Lower lobe of right lung (tissue), 2 donors: ENCODE results near the gene SPRY2. TPM values are rescaled to one million over a fixed set of nuclear protein-coding genes. Genes with fewer than 3 reads are reported as not detected.

Experiments used
- ATAC-seq, 2 donors: fragments of 200-7000 bp; cut with Tn5 transposase; one replicate each; pipeline ENCODE4 v1.9.1; 2020 to 2022; ENCODE audit warnings: mild to moderate bottlenecking in 2 of 2, moderate library complexity in 2 of 2
- DNase-seq: peaks from one replicate; pipeline ENCODE4 v3.0.0-alpha.2; 2020
- H3K27ac ChIP-seq: fragments of 200-600 bp; one replicate; pipeline ENCODE4 v1.8.0; 2022
- H3K27me3 ChIP-seq: fragments of 200-600 bp; one replicate; pipeline ENCODE4 v1.8.0; 2022; ENCODE audit warnings: low read depth
- H3K36me3 ChIP-seq: fragments of 200-600 bp; one replicate; pipeline ENCODE4 v1.8.0; 2022; ENCODE audit warnings: mild to moderate bottlenecking
- H3K4me1 ChIP-seq: fragments of 200-600 bp; one replicate; pipeline ENCODE4 v1.8.0; 2022
- H3K4me3 ChIP-seq: fragments of 200-600 bp; one replicate; pipeline ENCODE4 v1.8.0; 2022; ENCODE audit warnings: mild to moderate bottlenecking
- H3K9me3 ChIP-seq: fragments of 200-600 bp; one replicate; pipeline ENCODE4 v1.8.0; 2022
- intact Hi-C: fragments of 100-400 bp; cut with DNase I; formaldehyde crosslinking; loops from one replicate; pipeline ENCODE4 v1.11.0; 2022
- total RNA-seq: library from RNA; stranded (reverse); fragmentation: NEBNext Ultra II Directional; extraction: Animal tissue kit (Norgen Biotek cat#: 25700); gene quantifications from one replicate; pipeline ENCODE4 v1.2.1, GENCODE V29; 2021
- TF ChIP-seq, protein P1 (sequence below): fragments of 200-600 bp; IDR thresholded peaks from one replicate; pipeline ENCODE4 v1.8.0; 2022; ENCODE audit warnings: antibody characterized with exemption, mild to moderate bottlenecking
- donor health status: DM: no; HTN: yes; CAD: no; lungs with severe emphysema.

SPRY2 gene
- total RNA-seq, 1 donor from 2014 or later = 44.6 TPM

DNA sequence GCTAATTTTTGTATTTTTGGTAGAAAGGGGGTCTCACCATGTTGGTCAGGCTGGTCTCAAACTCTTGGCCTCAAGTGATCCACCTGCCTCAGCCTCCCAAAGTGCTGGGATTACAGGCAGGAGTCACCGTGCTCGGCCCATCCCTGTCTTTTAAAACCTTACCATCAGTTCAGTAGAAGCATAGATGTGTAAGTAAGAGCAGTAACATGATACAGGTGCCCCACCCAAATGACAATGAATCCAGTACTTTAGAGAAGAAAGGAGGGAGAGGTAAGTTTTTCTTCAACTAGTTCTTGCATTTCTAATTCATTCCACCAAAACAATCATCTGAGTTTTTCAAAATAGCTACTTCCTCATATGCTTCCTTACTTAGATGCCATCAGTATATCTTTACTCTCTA, 21.9 kb downstream of the SPRY2 start:
- H3K36me3 ChIP-seq = no peaks in the 10 kb centered on the region
- H3K4me1 ChIP-seq = no peaks in the 10 kb centered on the region
- ATAC-seq = no peak
- DNase-seq = no peak
- TF ChIP-seq, protein P1, sequence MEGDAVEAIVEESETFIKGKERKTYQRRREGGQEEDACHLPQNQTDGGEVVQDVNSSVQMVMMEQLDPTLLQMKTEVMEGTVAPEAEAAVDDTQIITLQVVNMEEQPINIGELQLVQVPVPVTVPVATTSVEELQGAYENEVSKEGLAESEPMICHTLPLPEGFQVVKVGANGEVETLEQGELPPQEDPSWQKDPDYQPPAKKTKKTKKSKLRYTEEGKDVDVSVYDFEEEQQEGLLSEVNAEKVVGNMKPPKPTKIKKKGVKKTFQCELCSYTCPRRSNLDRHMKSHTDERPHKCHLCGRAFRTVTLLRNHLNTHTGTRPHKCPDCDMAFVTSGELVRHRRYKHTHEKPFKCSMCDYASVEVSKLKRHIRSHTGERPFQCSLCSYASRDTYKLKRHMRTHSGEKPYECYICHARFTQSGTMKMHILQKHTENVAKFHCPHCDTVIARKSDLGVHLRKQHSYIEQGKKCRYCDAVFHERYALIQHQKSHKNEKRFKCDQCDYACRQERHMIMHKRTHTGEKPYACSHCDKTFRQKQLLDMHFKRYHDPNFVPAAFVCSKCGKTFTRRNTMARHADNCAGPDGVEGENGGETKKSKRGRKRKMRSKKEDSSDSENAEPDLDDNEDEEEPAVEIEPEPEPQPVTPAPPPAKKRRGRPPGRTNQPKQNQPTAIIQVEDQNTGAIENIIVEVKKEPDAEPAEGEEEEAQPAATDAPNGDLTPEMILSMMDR = no peak
- no peaks in the 10 kb centered on the region for H3K27me3 ChIP-seq
- H3K9me3 ChIP-seq = no peaks in the 10 kb centered on the region
- no peak overlapping the region for H3K27ac ChIP-seq
- no peak overlapping the region for H3K4me3 ChIP-seq
- intact Hi-C loops = no loop called here

DNA sequence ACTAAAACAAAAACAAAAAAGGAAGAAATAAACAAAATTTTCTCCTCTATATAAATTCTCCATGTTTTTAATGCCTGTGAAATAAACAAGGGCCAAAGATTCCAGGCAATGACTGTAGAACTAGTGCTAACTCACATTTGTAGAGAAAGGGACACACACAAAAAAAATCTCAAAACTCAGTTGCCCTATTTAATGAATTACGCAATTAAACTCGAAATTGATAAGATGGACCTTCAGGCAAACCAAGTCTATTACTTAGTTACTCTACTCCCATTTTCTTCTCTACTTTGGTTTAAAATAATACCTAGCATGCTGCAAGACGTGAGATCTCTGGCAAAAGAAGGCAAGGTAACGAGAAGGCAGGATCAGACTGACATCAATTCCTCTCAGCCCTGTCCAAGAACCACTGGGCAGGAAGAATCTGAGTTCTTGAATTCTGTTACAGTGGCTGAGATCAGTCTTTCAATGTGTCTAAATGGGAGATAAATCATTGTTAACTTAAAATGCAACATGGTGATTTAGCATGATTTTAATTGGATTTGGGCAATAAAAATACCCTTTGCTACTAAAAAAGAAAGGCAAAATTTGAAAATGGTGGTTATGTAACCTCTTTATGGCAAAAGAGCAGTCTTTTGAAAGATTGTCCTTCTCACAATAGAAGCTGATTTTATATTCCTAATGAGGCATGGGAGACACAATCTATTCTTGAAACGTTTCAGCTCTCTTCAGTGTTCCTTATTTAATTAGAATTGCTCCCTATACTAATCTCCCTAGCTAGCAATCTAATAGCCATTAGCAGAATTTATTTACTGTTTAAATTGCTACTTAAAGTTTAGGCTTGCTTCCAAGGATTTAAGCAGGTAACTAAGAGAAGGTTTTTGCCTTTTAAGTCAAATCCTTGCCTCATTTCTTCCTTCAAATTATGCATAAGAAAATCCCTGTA, 25.9 kb downstream of the SPRY2 start:
- H3K27ac ChIP-seq = no peak overlapping the region
- H3K9me3 ChIP-seq = no peaks in the 10 kb centered on the region
- no peaks in the 10 kb centered on the region for H3K27me3 ChIP-seq
- no peak overlapping the region for H3K4me3 ChIP-seq
- ATAC-seq (no peak), DNase-seq (no peak)
- TF ChIP-seq, protein P1 = no peak
- H3K36me3 ChIP-seq = no peaks in the 10 kb centered on the region
- intact Hi-C loops = no loop called here
- H3K4me1 ChIP-seq = no peaks in the 10 kb centered on the region

DNA sequence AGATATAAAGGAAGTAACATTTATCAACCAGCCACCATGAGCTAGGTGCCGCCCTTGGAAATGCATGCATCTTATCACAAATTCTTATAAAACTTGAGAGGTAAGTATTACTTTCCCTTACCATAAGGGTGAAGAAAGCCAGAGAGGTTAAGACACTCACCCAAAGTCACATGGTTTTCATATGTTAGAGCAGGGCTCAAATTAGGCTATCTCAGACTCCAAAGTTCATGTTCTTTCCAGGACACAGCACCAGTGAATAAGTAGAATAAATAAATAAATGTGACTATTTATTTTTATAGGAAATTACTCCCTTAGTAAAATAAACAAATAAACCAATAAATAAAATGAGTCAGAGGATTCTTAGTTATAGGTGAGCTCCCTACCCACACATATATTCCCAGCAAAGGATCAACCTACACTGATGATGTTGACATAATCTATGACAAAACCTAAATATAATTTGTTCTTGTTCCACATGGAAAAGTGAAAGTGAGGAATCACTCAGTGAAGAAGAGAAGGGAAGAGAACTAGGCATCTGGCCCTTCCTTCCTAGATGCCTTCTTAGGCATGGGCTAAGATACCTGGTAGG, 27.2 kb downstream of the SPRY2 start:
- no peaks in the 10 kb centered on the region for H3K9me3 ChIP-seq
- H3K4me3 ChIP-seq = no peak overlapping the region
- intact Hi-C loops = no loop called here
- no peaks in the 10 kb centered on the region for H3K36me3 ChIP-seq
- no peak overlapping the region for H3K27ac ChIP-seq
- DNase-seq (no peak), ATAC-seq (no peak)
- TF ChIP-seq, protein P1 = no peak
- H3K4me1 ChIP-seq = no peaks in the 10 kb centered on the region
- no peaks in the 10 kb centered on the region for H3K27me3 ChIP-seq

DNA sequence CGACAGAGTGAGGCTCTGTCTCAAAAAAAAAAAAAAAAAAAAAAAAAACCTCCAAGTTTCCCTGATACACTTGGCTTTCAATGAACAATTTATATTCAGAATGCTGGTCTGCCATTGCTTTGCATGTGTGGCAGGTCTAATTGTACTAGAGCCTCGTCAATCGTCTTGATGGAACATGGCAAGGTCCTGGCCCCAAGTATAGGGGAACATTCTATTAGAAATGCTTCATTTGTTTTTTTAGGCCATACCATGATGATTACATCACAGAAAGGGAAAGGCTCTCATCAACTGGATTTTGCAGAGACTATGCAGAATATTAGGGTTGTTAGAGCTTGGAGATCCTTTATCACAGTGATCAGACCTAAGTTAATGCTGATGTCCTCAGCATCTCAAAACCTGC, 28.0 kb downstream of the SPRY2 start:
- H3K4me3 ChIP-seq = no peak overlapping the region
- TF ChIP-seq, protein P1 = no peak
- no peaks in the 10 kb centered on the region for H3K9me3 ChIP-seq
- no peaks in the 10 kb centered on the region for H3K36me3 ChIP-seq
- H3K4me1 ChIP-seq = no peaks in the 10 kb centered on the region
- DNase-seq (no peak), ATAC-seq (no peak)
- H3K27me3 ChIP-seq = no peaks in the 10 kb centered on the region
- intact Hi-C loops = no loop called here
- H3K27ac ChIP-seq = no peak overlapping the region

DNA sequence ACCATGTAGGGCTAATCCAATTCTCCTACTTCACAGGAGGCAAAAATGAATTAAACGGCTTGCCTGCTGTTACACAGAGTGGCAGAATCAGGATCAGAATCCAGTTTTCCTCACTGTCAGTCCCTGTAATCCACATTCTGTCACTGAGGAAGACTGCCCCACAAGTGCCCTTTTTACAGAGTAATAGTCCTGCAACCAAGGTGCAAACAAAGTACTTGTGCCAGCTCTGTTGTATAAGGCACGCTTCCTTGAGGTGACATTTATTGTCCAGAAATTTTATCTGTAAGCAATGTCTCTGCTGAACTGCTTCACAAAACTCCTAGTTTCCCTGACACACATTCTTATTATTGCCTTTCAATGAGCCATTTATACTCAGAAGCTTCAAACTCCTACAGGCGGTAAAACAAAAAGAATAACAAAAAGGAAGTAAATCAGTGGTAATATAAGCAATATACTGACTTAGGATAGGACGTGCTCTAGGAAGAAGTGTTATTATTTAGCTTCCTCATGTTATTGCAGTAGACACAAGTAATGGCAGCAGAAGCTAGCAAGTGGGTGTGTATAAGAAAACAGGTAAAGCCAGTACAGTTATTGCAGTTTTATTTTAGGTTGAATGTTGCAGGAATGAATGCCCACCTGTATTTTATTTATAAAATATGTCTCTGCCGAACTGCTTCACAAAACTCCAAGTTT, 28.8 kb downstream of the SPRY2 start:
- no peaks in the 10 kb centered on the region for H3K27me3 ChIP-seq
- ATAC-seq (no peak), DNase-seq (no peak)
- no peaks in the 10 kb centered on the region for H3K36me3 ChIP-seq
- TF ChIP-seq, protein P1 = no peak
- no peak overlapping the region for H3K27ac ChIP-seq
- no peaks in the 10 kb centered on the region for H3K4me1 ChIP-seq
- H3K9me3 ChIP-seq = no peaks in the 10 kb centered on the region
- intact Hi-C loops = no loop called here
- no peak overlapping the region for H3K4me3 ChIP-seq
